HG03432 (cell line): ENCODE results near the gene TMEM132D.

Experiments
- ATAC-seq: cut with Tn5 transposase; IDR thresholded peaks from one replicate; pipeline ENCODE4 v1.9.1; 2021; ENCODE audit warnings: mild to moderate bottlenecking, moderate library complexity; ENCODE audit not compliant: unreplicated experiment

Gene TMEM132D

DNA sequence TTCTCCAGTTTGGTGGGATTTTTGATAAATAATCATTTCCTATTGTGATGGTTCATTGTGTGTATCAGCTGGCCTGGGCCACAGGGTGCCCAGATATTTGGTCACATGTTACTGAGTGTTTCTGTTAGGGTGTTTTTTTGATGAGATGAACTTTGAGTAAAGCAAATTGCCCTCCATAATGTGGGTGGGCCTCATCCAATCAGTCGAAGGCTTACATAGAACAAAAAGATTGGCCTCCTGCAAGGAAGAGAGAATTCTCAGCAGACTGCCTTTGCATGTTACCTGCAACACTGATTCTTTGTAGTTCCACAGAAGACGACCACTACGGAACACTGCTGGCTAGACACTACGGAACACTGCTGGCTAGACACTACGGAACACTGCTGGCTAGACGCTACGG, 609.0 kb downstream of the TMEM132D start:
- no peak for ATAC-seq

DNA sequence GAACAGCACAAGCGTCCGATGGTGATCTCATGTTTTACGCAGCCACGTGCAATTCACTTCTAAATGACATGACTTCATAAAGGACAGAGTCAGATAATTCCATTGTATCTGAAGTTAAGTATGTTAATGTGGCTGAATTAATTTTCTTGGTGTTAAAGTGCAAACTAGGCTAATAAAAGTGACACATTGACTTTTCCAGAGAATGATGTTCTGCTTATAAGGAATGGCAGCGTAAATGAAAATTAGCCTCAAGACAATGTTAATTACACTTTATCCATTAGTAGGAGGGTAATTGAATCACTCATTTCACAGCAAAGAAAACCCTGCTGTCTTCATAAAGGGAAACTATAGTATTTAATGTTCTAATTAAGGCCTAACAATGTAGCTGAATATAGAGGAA, 624.1 kb downstream of the TMEM132D start:
- ATAC-seq: no peak

DNA sequence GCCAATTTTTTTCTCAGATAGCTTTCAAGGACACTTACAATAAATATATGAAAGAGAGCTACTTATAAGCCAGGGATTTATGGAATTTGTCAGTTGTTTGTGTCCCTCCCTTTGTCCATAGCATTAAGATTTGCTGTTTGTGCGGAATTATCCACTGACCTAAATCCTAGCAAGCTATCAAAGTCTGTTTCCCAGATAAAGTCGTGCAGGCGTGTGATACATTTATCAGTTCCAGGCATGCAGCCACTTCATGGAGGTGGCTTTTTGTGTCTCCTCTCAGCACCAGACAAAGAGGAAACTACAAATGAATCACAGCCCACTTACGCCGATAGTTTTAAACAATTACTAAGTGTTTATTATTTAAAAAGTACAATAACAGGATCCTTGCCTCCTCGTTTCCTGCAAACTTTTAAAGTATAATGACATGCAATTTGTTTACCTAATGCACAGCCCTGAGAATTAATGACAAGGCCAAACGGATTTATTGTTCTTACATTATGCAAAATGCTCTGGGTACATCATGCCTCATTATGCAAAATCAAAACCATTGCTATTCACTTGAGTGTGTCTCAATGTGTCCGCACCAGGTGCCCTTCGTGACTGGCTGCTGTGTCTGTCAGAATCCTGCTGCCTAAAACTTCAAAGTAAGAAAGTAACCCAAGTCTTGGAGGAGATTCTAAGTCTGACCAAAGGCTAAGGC, 627.3 kb downstream of the TMEM132D start:
- ATAC-seq: no peak

DNA sequence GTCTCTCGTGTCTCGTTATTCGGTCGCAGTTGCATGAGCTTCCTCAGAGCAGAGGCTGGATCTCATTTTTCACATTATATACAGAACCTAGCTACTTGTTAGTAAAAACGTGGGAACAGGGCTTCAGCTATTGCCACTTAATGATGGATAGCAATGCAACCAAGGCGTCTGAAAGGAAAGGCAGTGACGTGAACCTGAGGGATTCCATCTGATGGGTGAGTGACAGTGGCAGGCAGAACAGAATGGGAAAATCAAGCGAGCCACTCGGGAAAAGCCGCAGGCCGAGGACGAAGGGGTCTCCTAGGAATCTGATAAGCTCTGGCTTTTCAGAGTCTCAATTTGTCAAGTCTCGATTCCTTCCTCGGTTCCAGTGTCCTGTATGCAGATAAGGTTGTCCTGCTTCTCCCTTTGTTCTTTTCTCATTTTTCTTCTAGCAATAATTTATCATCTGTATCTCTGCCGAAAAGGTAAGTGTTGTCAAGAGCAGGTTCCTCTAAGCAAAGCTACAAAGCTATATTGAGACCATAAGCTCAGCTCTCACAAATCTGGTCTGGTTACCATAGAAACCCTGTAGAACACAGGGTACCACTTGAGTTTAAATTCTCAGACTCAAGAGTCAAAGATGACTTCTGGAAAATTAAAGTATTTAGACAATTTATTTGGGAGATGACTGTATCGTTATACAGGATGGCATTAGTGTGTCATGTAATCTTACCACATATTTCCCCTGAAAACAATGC, 633.9 kb downstream of the TMEM132D start:
- no peak for ATAC-seq

DNA sequence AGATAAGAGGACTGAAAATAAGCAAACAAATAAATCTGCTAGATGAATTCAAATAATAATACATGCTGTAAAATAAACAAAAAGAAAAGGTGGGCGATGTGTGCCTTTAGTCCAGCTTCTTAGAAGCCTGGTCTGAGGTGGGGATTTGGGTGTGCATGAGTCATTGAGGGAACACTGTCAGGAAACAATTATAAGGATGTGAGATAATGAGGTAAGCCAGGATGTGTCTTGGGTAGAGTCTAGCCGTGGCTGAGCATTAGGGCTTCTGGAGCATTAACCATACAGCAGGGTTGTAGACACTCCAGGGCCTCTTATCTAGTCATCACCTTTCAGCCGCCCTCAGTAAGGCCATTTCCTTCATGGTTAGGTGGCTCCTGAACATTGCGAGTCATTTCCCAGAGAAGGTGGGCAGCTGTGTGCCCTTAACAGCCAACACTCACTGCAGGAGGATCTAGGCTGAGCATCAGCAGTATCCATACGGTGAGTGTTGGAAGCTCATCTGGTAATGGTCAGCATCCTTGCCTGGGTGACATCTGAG, 645.0 kb downstream of the TMEM132D start:
- ATAC-seq: no peak

DNA sequence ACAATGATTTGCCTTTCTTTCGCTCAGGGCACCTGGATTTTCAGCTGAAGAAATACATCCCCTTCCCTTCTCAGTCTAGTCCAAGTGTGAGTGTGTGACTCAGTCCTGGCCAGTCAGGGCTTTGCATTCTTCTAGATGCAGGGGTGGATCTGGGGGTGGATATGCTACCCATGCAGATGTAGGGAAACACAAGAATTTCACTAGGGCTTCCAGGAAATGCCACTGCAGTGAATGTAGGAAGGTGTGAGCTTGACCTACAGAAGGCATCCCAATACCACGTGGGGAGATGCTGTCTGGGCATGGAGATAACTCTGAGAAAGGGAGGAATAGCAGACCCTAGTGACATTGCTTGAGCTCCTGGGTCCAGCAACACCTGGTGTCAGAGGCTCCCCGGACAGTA, 646.3 kb downstream of the TMEM132D start:
- ATAC-seq: no peak

DNA sequence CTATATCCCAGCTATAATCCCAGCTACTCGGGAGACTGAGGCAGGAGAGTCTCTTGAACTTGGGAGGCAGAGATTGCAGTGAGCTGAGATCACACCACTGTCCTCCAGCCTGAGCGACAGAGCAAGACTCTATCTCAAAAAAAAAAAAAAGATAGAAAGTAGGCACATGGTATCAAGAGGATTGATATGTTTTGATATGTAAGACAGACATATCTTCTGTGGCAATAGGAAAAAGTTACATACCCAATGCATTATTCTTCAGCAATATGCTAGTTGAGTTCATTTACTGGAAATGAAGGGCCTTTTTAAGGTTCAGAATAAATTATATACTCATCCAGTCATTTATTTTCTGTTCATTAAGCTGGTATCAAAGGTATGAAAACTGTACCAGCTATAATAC, 657.2 kb downstream of the TMEM132D start:
- ATAC-seq: no peak

DNA sequence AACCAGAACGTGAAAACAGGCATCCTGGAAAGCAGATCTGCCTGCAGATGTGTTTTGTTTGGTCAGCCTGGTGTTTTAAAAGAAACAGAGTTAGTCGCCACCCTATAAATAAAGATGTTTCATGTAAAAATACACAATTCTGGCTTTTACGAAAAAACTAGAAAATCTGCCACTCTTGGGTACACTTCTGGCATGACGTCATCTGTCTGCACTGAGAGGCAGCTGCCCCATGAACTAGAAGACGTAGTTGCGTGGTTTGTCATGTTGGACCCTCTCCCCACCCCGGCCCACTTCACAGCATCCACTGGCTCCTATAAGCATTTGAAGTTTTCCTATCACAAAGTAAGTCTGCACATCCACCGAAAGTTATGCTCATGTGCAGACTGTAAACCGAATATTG, 658.1 kb downstream of the TMEM132D start:
- no peak for ATAC-seq

DNA sequence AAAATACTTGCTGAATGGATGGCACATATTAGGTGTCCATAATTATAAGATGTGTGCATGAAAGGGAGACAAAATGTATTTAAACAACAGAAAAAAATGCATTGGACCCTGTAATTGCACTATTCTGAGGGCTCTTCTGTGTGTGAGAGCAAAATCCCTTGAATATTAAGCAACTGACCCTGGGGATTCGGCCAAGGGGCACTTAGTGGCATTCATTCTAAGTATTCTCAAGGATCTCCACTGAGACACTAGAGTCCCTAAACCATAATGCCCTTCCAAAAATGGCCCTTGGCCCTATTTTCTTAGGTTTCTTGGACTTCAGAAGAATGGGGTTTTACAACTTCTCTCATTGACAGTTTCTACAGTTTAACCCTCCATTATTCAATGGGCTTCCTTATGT, 662.0 kb downstream of the TMEM132D start:
- ATAC-seq: no peak

DNA sequence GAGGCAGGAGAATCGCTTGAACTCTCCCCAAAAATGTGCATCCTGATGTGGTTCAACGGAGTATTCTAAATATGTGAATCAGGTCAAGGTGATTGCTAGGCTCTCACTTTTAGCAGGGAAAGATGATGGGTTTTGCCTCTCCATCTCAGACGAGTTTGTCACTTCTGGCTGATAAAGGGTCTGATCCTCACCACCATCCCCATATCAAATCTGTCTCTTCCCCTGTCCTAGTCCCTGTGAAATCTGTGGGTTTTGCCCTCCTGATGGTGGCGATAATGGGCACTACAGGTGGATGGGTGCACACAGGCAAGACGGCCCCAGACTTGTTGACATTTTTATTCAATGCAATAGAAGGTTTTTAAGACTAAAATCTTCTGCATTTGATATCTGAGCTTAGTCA, 665.9 kb downstream of the TMEM132D start:
- ATAC-seq: no peak

DNA sequence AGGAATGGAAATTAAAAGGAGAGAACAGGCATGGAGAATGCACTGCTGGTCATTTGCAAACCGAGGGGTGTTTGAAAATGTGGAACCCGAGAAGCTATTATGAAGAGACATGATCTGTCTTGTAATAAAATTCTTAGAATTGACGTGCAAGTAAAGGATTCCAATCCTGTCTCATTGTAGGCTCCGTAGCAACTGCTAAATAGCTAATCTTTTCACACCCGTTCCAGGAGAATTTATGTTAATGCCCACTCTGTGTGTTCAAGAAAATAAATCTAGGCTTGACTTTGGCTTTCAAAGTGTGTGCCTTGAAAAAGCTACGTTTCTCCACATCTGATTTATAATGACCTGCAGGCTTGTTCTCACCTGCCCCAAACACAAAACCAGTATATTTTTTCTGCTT, 669.6 kb downstream of the TMEM132D start:
- ATAC-seq: no peak

DNA sequence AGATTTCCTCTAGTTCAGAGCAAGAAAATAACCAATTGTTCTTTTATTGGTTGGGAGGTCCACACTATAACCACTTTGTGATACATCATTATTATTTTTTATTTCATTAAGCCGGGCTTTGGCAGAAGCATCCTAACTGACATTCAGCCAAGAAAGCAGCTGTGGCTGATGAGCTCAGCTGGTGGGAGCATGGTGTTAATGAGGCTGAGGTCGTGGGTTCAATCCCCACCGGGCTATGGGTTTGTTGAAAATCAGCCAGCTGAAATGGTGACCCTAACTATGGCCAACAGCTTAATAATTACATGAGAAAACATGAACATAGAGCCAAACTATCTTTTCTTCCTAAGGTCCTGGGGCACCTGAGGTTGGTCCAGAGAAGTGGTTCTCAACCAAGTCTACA, 672.3 kb downstream of the TMEM132D start:
- ATAC-seq: no peak

DNA sequence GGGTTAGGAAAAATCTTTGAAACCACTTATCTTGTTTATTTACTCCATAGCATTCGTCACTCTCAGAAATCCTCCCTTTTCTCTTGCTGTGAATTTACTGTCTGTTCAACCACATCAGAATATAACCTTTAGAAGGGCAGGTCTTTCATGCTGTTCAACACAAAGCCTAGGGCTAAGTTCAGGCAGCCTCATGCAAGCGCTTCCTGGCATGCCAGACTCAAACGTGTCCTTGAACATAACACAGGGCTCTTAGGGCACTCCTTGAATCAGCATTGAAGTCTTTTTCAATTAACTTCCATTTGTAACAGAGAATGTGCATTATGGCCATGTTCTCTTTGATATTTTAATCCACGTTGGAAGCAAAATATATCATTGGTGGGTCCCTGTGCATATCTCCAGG, 672.8 kb downstream of the TMEM132D start:
- no peak for ATAC-seq

DNA sequence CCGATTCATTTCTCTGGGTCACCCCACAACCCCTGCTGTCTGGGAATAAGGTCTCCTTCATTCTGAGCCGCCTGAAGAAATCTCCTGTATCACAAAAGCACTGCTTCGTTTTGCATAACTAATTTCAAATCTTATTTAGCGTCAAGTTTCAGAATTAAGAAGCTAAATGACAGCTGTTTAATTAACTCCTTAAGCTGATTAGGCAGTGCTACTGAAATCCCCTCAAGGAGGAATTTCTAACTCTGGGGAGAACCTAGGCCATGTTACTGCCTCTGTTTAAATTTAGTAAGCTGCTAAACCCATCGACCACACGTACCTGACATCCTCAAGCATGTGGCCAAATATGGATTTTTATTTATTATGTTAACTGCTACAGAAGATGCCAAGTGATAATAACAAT, 677.0 kb downstream of the TMEM132D start:
- ATAC-seq: no peak

DNA sequence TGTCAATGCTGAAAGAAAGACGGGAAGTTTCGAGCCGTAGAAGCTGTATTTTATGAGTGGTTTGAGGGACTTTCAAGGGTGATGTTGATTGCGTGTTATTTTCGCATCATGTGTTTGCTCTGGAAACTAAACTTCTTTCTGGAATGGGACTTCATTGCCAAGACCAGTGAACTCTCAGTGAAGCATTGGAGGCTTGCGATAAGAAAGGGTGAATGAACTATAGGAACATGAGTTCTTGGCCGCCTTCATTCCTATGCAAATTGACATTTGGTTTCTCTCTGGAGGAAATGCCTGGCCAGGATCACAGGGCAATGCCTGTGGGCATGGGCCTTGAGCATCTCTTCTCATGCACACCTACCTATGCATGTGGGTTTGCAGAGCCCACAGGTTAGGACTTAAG, 677.8 kb downstream of the TMEM132D start:
- no peak for ATAC-seq

DNA sequence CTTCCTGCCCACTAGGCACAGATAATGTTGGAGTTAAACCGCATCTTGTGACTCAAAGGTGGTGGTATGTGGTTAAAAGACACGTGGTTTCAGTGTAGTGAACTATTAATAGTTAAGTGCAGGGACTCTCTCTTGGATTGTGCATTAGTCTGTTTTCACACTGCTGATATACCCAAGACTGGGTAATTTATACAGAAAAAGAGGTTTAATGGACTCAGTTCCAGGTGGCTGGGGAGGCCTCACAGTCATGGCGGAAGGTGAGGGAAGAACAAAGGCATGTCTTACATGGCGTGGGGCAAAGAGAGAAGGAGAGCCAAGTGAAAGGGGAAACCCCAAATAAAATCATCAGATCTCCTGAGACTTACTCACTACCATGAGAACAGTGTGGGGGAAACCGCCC, 688.3 kb downstream of the TMEM132D start:
- no peak for ATAC-seq

DNA sequence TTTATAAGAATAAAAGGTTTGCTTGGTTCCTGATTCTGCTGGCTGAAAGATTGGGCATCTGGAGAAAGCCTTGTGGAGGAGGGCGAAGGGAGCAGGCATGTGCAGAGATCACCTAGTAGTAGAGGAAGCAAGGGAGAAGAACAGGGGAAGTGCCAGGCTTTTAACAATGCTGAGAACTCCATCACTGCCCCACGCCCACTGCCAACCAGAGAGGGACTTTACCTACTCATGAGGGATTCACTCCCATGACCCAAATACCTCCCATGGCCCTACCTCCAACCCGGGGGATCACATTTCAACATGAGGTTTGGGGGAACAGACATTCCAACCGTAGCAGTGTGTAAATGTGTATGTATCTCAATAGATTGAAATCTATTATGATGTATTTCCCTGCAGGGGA, 690.3 kb downstream of the TMEM132D start:
- ATAC-seq: no peak

DNA sequence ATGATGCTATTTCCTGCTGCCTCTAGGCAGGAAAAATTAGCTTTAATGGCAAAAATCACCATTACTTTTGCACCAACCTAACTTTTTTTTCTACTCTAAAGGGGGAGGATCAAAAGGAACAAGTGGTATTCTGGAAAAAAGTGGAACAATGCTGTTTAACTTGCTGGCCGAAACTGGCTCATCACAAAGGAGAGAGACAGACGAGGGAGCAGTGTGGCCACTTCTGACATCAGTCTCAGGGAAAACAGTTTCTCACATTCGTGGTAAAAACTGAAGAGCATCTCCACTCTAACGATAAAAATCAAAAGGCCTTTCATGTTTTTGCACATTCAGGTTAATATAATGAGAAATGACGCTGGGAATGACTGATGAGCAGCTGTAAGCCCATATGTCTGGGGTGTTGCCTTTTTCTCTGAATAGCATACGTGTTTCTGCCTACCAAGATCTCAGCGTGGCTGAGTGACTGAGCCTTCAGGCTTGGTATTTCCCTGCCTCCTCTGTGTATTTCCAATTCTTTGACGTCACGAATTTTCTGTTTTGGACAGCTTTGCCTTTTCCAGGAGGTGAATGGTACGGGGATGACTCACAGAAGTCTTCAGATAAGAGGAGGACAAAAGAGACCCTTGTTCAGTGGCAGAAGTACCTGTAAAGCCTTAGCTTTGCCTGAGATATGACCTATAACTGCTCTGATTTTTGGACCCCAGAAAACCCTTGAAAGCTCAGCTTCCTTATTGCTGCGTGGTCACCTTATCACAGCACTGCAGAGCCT, 691.8 kb downstream of the TMEM132D start:
- no peak for ATAC-seq

DNA sequence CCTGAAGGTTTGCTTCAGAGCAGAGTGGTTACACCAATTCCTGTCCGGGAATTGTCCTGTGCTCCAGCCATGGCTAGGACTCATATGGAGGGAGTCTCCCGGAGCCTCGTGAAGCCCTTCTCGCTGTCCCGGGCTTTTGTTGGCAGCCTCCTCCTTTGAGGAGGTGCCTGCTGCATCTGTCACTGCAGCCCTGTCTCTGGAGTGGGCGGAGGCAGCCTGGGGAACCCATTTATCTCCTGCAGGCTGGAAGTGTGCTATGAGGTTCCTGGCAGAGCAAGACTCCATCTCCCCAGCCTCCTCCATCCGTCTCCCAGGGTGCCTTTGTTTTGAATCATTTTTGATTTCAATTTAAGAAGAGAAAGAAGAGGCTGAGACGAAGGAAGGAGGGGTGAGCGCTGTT, 695.3 kb downstream of the TMEM132D start:
- no peak for ATAC-seq

DNA sequence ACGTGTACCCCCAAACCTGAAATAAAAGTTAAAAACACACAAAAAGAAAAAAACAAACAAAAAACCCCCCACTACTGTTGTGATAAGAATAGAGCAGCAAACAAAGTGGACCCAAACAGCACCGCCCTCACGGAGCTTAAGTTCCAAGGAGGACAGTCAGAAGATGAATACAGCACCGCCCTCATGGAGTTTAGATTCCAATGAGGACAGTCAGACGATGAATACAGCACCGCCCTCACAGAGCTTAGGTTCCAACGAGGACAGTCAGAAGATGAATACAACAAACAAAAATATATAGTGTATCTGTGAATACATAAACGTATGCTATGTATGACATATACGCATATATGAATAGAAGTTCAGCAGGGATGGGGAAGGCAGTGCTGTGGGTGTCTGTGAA, 696.7 kb downstream of the TMEM132D start:
- no peak for ATAC-seq

DNA sequence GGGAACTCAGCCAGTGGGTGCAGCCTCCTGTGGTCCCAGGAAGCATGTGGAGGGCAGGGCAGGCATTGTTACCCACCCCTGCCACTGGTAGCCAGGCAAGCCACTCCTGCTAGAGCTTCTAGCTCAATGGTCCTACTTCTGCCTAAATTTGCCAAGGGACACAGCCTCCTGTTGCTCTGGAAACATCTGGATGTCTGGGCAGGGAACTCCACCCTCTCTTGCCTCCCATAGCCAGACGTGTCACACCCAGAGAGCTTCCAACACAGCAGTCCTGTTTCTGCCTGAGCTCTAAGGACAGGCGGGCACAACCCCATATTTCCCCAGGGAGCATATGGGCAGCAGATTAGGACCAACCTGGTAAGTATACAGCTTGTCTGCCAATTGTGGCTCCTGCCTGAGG, 700.4 kb downstream of the TMEM132D start:
- ATAC-seq: no peak
